ENCODE results near the gene SLCO3A1.

SLCO3A1 gene

GRCh38 chr15:91916051-91916450 is 62.5 kb downstream of the SLCO3A1 start:
- no peak for DNase-seq

GRCh38 chr15:91917686-91918360 is 64.3 kb downstream of the SLCO3A1 start:
- DNase-seq = no peak

GRCh38 chr15:91919014-91919534 is 65.6 kb downstream of the SLCO3A1 start:
- no peak for DNase-seq

- no peak for DNase-seq
Observed at GRCh38 chr15:91921188-91921842, 67.8 kb downstream of the SLCO3A1 start.

GRCh38 chr15:91921843-91922198 is 68.3 kb downstream of the SLCO3A1 start:
- no peak for DNase-seq

GRCh38 chr15:91922646-91923547 is 69.4 kb downstream of the SLCO3A1 start:
- DNase-seq = no peak

GRCh38 chr15:91924183-91924582 is 70.7 kb downstream of the SLCO3A1 start:
- DNase-seq = no peak

GRCh38 chr15:91924837-91925495 is 71.5 kb downstream of the SLCO3A1 start:
- no peak for DNase-seq

- DNase-seq = no peak
Observed at GRCh38 chr15:91925794-91926193, 72.3 kb downstream of the SLCO3A1 start.

- DNase-seq = no peak
Observed at GRCh38 chr15:91926908-91927270, 73.4 kb downstream of the SLCO3A1 start.

- DNase-seq = no peak
Observed at GRCh38 chr15:91927585-91927984, 74.1 kb downstream of the SLCO3A1 start.

- no peak for DNase-seq
Observed at GRCh38 chr15:91928675-91929074, 75.2 kb downstream of the SLCO3A1 start.

GRCh38 chr15:91929509-91929908 is 76.0 kb downstream of the SLCO3A1 start:
- no peak for DNase-seq

GRCh38 chr15:91930092-91930491 is 76.6 kb downstream of the SLCO3A1 start:
- DNase-seq = no peak

- no peak for DNase-seq
Observed at GRCh38 chr15:91936182-91936775, 82.8 kb downstream of the SLCO3A1 start.

GRCh38 chr15:91936927-91937326 is 83.4 kb downstream of the SLCO3A1 start:
- DNase-seq = no peak

- no peak for DNase-seq
Observed at GRCh38 chr15:91938136-91938535, 84.6 kb downstream of the SLCO3A1 start.

GRCh38 chr15:91939403-91939831 is 85.9 kb downstream of the SLCO3A1 start:
- no peak for DNase-seq

- no peak for DNase-seq
Observed at GRCh38 chr15:91940496-91941381, 87.2 kb downstream of the SLCO3A1 start.

- no peak for DNase-seq
Observed at GRCh38 chr15:91941871-91942658, 88.6 kb downstream of the SLCO3A1 start.

Measured in activated effector memory CD4-positive, alpha-beta T cell treated with anti-CD3 and anti-CD28 coated beads, Interleukin-2, amount 50 U/mL, for 16 hours (primary cell).